ENCODE data around the gene PGPEP1.

GRCh38 chr19:18379803-18380747 is 39.7 kb downstream of the PGPEP1 start:
- TF ChIP-seq, protein P1, sequence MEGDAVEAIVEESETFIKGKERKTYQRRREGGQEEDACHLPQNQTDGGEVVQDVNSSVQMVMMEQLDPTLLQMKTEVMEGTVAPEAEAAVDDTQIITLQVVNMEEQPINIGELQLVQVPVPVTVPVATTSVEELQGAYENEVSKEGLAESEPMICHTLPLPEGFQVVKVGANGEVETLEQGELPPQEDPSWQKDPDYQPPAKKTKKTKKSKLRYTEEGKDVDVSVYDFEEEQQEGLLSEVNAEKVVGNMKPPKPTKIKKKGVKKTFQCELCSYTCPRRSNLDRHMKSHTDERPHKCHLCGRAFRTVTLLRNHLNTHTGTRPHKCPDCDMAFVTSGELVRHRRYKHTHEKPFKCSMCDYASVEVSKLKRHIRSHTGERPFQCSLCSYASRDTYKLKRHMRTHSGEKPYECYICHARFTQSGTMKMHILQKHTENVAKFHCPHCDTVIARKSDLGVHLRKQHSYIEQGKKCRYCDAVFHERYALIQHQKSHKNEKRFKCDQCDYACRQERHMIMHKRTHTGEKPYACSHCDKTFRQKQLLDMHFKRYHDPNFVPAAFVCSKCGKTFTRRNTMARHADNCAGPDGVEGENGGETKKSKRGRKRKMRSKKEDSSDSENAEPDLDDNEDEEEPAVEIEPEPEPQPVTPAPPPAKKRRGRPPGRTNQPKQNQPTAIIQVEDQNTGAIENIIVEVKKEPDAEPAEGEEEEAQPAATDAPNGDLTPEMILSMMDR (conservative IDR thresholded peaks at IDR 0.05): no peak
- TF ChIP-seq ZFX (IDR thresholded peaks at IDR 0.05): no peak
